Limb (tissue), 2 donors: Measurements from ENCODE around the gene TNRC6B.
"Not testable (repeated sequence)": the region's sequence is repeated elsewhere in the genome, so short reads cannot be mapped to it uniquely, and the experiment has no call there.

Experiments used
- DNase-seq, 2 donors: peaks; one replicate each; pipeline ENCODE4 v3.0.0-alpha.2; 2016; ENCODE audit errors: extremely low spot score in 2 of 2

The TNRC6B gene

DNA sequence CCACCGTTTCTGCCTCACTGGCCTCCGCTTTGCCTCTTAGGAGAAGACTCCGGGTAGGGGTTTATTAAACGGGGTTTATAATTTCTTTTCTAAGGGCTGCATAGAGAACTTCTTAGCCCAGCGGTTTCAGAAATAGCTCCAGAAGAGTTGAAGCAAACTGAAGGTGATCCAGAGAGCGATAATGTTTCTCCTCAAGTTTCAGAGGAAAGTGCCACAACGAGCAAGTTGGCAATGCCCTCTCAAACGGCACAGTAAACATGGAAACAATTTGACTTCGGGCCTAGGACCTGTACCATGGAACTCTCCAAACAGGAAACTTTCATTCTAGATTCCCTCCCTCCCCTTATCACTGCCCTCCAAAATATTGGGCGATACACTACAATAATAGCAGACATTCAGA lies 169.6 kb downstream of the TNRC6B start:
- DNase-seq, result no peak

DNA sequence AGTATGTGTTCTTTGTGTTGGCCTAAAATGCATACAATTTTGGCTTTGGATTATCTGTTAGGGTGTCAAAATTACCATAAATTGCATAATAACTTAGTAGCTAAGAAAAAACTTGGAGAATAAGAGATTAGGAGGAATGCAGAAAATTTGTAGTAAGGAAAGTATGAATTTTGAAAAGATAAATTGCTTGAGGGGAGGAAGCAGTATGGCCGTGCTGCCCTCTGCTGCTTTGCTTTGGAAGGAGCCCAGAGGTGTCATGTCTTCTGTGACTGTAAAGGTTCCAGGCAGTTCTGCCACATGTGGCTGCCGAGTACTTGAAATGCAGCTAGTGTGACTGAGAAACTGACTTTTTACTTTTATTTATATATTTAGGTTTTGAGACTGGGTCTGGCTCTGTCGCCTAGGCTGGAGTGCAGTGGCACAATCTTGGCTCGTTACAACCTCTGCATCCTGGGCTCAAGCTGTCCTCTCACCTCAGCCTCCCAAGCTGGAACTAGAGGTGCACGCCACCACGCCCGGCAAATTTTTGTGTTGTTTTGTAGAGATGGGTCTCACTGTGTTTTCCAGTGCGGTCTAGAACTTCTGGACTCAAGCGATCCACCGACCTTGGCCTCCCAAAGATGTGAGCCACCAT lies 170.4 kb downstream of the TNRC6B start:
- peak; percentile 47 to 55 for DNase-seq

DNA sequence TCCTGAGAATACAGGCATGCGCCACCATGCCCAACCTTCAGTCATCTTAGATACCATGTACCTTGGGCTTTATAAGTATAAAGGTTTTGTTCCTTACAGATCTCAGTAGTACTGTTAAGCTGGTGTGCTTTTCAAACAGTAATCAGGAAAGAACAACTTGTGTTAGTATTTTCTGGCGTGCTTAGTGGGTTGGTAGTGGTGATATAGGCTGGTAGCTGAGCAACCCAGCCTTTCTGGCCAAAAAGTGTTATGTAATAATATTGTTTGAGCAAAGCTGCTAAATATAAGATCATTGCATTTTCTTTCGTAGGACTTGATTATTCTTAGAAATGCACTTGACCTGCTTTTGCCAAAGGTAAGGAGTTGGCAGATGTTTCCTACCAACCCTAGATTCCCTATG lies 175.0 kb downstream of the TNRC6B start:
- DNase-seq, result no peak

DNA sequence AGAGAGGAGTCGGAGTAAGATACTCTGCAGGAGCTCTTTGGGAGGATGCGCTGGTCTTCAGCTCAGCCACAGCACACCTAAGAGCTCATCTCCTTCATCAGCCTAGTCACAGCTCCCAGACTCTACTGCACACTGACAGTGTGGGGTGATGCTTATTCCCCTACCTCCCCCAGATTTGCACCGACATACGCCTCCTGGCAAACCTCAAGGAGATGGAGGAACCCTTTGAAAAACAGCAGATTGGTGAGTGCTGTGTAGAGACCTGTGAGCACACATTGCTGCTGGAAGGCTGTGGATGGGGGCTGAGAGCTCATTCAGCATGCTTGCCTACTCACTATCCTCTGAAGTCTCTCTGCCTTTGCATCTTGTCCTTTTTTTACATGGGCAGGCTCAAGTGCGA lies 183.4 kb downstream of the TNRC6B start:
- no peak for DNase-seq

DNA sequence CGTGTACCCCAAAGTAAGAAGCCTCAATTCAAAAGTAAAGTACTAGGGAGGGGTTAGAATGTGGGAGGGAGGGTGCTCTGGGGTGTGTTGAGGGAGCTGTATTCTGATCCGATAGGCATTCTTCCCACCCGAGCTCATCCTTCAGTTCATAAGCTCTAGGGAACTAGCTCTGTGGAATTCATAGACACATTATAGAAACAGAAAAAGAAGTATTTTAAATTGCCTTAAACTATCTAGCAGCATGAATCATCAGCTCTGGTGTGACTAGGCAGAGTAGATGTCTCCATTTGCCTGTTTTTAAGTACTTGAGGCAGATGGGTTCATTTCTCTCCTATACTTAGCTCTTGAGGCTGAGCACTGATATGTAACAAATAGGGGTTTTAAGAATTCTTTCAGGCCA lies 185.3 kb downstream of the TNRC6B start:
- DNase-seq, result no peak

DNA sequence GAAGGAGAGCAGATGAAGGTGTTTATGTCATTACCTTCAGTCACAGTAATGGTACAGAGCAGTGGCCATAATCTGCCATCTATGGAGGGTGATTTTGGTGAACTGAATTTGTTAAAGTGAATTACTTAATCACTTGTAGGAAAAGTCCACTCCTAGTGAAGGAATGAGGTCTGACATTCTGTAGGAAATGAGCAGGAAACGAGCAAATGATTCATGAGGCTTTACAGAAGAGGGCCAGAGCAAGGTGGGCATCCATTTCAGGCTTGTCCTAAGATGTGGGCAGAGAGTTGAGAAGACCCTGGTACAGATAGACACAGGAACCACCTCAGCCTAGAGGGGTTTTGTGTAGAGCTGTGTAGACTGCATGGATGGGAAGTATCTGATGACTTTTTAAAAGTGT lies 186.7 kb downstream of the TNRC6B start:
- no peak for DNase-seq

DNA sequence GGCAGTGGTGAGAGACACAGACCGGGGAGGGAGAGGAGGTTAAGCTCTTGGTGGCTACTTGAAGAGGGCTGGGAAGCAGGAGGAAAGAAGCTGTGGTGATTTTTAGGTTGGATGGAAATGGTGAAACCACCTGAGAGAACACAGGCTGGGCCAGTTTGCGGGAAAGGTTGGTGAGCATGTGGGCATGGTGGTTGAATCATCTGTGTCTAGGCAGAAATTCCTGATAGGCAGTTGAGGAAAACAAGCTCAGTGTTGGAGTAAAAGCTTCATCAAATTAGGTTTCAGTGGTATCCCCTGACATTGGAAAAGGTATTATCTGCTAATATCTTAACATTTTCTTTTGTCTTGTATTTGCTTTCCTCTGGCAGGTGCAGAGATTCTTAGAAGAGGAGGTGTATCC lies 188.3 kb downstream of the TNRC6B start:
- no peak for DNase-seq

DNA sequence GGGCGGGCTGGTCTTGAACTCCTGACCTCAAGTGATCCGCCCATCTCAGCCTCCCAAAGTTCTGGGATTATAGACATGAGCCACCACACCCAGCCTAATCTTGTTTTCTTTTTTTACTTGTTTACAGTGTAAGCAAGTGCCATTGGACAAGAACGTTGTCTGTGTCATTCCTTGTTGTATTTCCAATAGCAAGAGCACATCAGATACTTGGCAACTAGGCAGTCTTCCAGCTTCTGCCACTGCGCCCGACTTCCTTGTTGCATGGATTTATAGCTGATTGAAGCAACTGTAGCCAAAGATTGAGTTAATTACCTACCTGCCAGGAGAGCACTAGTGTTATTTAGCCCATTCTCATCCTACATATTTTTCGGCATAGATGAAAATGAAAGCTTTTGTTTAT lies 189.6 kb downstream of the TNRC6B start:
- DNase-seq, result no peak

DNA sequence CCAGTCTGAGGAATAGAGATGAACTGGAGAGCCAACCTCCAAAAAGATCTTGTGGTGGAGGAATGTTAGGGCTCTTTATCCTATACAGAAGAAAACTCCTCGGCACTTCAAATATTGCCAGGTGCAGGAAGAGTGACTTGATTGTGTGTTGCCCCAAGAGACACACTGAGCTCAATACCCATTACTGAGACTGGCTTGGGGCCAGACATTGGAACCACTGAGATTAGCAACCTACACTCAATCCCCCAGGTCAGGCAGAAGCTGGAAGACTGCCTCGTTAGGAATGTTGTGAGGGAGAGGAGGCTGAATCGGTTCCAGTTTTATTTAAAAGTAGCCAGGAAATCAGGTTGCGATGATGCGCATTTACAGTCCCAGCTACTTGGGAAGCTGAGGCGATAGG lies 190.3 kb downstream of the TNRC6B start:
- peak in 1 of 2 donors; percentile 28 for DNase-seq

DNA sequence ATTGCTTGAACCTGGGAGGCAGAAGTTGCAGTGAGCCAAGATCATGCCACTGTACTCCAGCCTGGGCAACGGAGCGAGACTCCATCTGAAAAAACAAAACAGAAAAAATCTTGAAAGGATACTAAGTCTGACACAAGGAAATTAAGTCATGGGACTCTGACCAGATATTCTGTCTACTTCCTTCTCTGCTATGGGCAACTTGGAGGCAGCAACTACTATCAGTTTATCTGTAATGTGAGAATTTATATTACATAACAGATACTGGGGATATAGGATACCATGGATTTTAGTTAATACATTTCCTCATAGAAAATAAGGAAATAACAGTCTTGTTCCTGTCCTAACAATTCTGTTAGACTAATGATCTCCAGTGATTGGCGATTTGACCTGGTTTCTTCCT lies 191.1 kb downstream of the TNRC6B start:
- DNase-seq, result no peak

DNA sequence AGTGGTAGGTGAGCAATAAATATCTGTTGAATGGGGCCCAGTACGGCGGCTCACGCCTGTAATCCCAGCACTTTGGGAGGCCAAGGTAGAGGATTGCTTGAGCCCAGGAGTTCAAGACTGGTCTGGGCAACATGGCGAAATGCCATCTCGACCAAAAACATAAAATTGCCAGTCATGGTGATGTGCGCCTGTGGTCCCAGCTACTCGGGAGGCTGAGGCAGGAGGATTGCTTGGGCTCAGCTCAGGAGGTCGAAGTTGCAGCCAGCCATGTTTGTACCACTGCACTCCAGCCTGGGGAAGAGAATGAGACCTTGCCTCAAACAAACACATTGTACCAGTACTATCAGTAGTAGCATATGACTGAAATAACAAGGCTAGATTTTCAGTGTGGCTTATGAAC lies 196.8 kb downstream of the TNRC6B start:
- no peak for DNase-seq

DNA sequence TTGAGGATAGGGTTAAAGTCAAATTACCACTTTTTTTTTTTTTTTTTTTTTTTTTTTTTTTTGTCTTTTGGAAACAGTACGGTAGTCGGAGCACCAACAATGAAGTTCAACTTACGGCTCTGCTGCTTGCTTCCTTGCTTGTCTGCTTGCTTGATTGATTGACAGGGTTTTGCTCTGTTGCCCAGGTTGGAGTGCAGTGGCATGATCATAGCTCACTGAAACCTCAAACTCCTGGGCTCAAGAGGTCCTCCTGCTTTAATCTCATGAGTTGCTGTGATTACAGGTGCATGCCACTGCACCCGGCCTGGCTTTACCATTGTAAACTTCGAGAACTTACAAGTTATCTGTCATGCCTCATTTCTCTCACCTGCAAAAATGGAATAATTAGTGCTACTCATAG lies 198.4 kb downstream of the TNRC6B start:
- no peak for DNase-seq

DNA sequence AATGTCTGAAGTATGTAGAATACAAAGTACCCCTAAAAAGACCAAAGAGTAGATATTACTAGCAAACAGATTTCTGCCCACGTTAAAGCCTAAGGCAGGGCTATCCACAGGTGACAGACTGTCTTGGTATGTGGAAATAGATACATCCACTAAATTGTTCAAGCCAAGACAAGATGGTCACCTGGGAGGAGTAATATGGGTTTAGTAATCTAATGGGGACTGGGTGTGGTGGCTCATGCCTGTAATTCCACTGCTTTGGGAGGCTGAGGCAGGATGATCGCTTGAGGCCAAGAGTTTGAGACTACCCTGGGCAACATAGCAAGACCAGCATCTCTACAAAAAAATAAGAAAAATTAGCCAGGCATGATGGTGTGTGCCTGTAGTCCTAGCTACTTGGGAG lies 200.2 kb downstream of the TNRC6B start:
- no peak for DNase-seq

DNA sequence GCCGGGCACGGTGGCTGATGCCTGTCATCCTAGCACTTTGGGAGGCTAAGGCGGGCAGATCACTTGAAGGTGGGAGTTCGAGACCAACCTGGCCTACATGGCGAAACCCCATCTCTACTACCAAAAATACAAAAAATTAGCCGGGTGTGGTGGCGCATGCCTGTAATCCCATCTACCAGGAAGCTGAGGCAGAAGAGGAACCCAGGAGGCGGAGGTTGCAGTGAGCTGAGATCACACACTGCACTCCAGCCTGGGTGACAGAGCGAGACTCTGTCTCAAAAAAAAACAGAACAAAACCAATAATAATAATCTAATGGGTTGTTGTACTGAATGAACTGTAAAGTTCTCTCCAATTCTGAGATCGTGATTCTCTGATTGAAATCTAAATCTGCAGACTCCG lies 200.7 kb downstream of the TNRC6B start:
- DNase-seq, result not testable (repeated sequence)

DNA sequence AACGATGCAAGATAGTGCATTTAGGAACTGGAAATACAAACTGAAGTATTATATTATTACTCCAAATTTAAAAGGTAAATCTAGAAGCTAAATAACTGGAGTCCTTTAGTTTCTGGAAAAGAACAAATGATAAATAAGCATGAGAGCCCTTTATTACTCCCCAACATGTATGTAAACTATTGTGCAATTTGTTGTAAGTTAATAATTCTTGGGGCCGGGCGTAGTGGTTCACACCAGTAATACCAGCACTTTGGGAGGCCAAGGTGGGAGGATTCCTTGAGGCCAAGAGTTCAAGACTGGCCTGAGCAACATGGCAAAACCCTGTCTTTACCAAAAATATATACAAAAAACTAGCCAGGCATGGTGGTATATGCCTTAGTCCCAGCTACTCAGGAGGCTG lies 203.7 kb downstream of the TNRC6B start:
- no peak for DNase-seq

DNA sequence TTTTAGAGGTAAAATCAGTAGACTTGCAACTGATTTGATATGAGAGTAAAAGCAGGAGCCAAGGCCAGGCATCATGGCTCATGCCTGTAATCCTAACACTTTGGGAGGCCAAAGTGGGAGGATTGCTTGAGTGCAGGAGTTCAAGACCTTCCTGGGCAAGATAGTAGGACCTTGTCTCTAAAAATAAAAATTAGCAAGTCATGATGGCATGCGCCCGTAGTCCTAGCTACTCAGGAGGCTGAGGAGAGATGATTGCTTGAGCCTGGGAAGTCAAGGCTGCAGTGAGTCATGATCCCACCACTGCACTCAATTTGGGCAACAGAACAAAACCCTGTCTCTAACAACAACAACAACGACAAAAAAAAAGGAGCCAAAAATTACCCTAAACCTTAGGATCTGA lies 206.2 kb downstream of the TNRC6B start:
- no peak for DNase-seq

DNA sequence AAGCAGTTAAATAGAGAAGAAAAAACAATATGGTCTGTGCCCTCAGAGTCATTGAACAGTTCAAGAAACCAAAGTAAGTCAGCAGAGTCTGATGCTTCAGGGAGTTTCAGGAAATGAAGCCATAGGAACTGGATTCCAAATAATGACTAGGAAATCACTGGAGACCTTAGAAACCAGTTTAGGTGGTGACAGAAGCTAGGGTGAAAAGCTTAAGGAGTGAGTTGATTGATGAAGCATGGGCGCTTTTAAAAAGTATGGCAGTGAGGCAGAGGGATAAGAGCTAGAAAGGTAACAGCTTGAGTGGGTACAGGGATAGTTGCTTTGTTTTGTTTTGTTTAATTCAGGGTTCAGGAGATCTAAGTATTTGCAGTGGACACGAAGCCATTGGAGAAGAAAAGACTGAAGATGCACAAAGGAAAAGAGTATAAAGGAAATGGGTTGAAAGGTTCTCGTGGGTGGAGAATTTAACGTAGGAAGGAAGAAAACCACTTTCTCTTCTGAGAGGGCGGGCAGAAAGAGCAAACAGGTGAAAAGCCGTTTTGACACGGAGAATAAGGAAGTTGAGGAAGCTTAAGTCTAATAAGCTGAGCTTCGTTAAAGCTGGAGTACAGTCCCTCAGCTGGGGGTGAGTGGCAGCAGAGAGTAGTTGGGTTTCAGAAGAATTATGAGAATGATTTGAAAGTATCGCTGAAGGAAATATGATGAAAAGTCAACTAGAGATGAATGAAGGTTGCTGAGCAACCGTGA lies 207.5 kb downstream of the TNRC6B start:
- DNase-seq, result no peak
